ENCODE measurements around the gene UPK3BL2.
"Not testable (repeated sequence)": the region's sequence is repeated elsewhere in the genome, so short reads cannot be mapped to it uniquely, and the experiment has no call there.

UPK3BL2 gene

GRCh38 chr7:102543596-102543995 lies at the start of gene UPK3BL2:
TSS of gene UPK3BL2 (minus strand) at chr7:102543696. CDS start at chr7:102543636, 60 bp downstream.
- DNase-seq (ENCODE audit: low read depth in 2 of 2) = not testable (repeated sequence)

GRCh38 chr7:102592477-102593019 lies 49.1 kb upstream of the UPK3BL2 start:
- peak in 1 of 2 donors; percentile 7 for DNase-seq (ENCODE audit: low read depth in 2 of 2)

GRCh38 chr7:102589857-102590256 lies 46.4 kb upstream of the UPK3BL2 start:
- not testable (repeated sequence) for DNase-seq (ENCODE audit: low read depth in 2 of 2)

- DNase-seq (ENCODE audit: low read depth in 2 of 2) = not testable (repeated sequence)
Observed at GRCh38 chr7:102583495-102583894, 40.0 kb upstream of the UPK3BL2 start.

GRCh38 chr7:102581722-102582121 lies 38.2 kb upstream of the UPK3BL2 start:
- not testable (repeated sequence) for DNase-seq (ENCODE audit: low read depth in 2 of 2)

GRCh38 chr7:102578486-102578885 lies 35.0 kb upstream of the UPK3BL2 start:
- DNase-seq (ENCODE audit: low read depth in 2 of 2) = not testable (repeated sequence)

- DNase-seq (ENCODE audit: low read depth in 2 of 2) = not testable (repeated sequence)
Observed at GRCh38 chr7:102577315-102578240, 34.1 kb upstream of the UPK3BL2 start.

GRCh38 chr7:102576363-102576762 lies 32.9 kb upstream of the UPK3BL2 start:
- DNase-seq (ENCODE audit: low read depth in 2 of 2) = not testable (repeated sequence)

GRCh38 chr7:102574607-102575006 lies 31.1 kb upstream of the UPK3BL2 start:
- DNase-seq (ENCODE audit: low read depth in 2 of 2) = not testable (repeated sequence)

- DNase-seq (ENCODE audit: low read depth in 2 of 2) = peak; percentile 92 to 99
Observed at GRCh38 chr7:102572261-102573239, 29.1 kb upstream of the UPK3BL2 start, which contains the start of gene POLR2J3. TSS of gene POLR2J3 (minus strand) at chr7:102572583. CDS start at chr7:102572521, 62 bp downstream.

- DNase-seq (ENCODE audit: low read depth in 2 of 2) = not testable (repeated sequence)
Observed at GRCh38 chr7:102568620-102569019, 25.1 kb upstream of the UPK3BL2 start.

GRCh38 chr7:102550808-102551422 lies 7.4 kb upstream of the UPK3BL2 start, which contains the start of gene SPDYE2:
TSS of gene SPDYE2 (plus strand) at chr7:102551226. CDS start at chr7:102553256, 2,030 bp downstream.
- not testable (repeated sequence) for DNase-seq (ENCODE audit: low read depth in 2 of 2)

GRCh38 chr7:102546353-102546752 lies 2.9 kb upstream of the UPK3BL2 start:
- not testable (repeated sequence) for DNase-seq (ENCODE audit: low read depth in 2 of 2)

GRCh38 chr7:102545288-102545687 lies 1.8 kb upstream of the UPK3BL2 start:
- DNase-seq (ENCODE audit: low read depth in 2 of 2) = not testable (repeated sequence)

- not testable (repeated sequence) for DNase-seq (ENCODE audit: low read depth in 2 of 2)
Observed at GRCh38 chr7:102544372-102544771, 876 bp upstream of the UPK3BL2 start.

GRCh38 chr7:102542771-102543170 lies 725 bp downstream of the UPK3BL2 start:
- DNase-seq (ENCODE audit: low read depth in 2 of 2) = not testable (repeated sequence)

- not testable (repeated sequence) for DNase-seq (ENCODE audit: low read depth in 2 of 2)
Observed at GRCh38 chr7:102542083-102542482, 1.4 kb downstream of the UPK3BL2 start.

GRCh38 chr7:102540604-102541003 lies 2.9 kb downstream of the UPK3BL2 start:
- not testable (repeated sequence) for DNase-seq (ENCODE audit: low read depth in 2 of 2)

- DNase-seq (ENCODE audit: low read depth in 2 of 2) = not testable (repeated sequence)
Observed at GRCh38 chr7:102535062-102535615, 8.4 kb downstream of the UPK3BL2 start.

GRCh38 chr7:102532127-102532526 lies 11.4 kb downstream of the UPK3BL2 start:
- not testable (repeated sequence) for DNase-seq (ENCODE audit: low read depth in 2 of 2)
